Kidney (tissue), 14 donors: Measurements from ENCODE around the gene CCDC102B. TPM values are rescaled to one million over a fixed set of nuclear protein-coding genes. Genes with fewer than 3 reads are reported as not detected.

Source experiments
- DNase-seq, 5 donors: peaks; one replicate each; pipeline ENCODE4 v3.0.0-alpha.2; 2013 to 2020
- FAIRE-seq: peaks from 2 replicates; lab custom pipeline; 2012; peaks lifted over from hg19 to GRCh38; lab: Jason Lieb, UNC
- H3K27ac ChIP-seq, 2 donors: one replicate each; pipeline ENCODE4 v1.7.0; 2013; ENCODE audit warnings: low read depth in 2 of 2, low read length in 2 of 2, inconsistent platforms in 1 of 2
- H3K27me3 ChIP-seq: one replicate; pipeline ENCODE4 v1.7.1; 2013; ENCODE audit warnings: low read length, inconsistent platforms; ENCODE audit not compliant: control insufficient read depth, insufficient read depth
- H3K36me3 ChIP-seq, 3 donors: one replicate each; pipeline versions ENCODE4 v1.7.0 to v1.7.1; 2013; ENCODE audit warnings: low read length in 3 of 3, control low read depth in 1 of 3, inconsistent platforms in 1 of 3; ENCODE audit not compliant: insufficient read depth in 3 of 3, control insufficient read depth in 2 of 3
- H3K4me1 ChIP-seq, 3 donors: one replicate each; pipeline versions ENCODE4 v1.7.0 to v1.7.1; 2013; ENCODE audit warnings: low read length in 3 of 3, inconsistent platforms in 1 of 3, low read depth in 1 of 3; ENCODE audit not compliant: control insufficient read depth in 2 of 3, insufficient read depth in 2 of 3
- H3K4me3 ChIP-seq, 3 donors: one replicate each; pipeline versions ENCODE4 v1.7.0 to v1.8.1; 2013; ENCODE audit warnings: low read length in 3 of 3, control low read depth in 1 of 3, inconsistent platforms in 1 of 3
- H3K9ac ChIP-seq, 3 donors: one replicate each; pipeline versions ENCODE4 v1.7.0 to v1.7.1; 2013; ENCODE audit warnings: low read length in 3 of 3, control low read depth in 1 of 3, inconsistent platforms in 1 of 3
- H3K9me3 ChIP-seq, 3 donors: one replicate each; pipeline versions ENCODE4 v1.7.0 to v1.7.1; 2013; ENCODE audit warnings: low read length in 3 of 3, control low read depth in 1 of 3, inconsistent platforms in 1 of 3; ENCODE audit not compliant: control insufficient read depth in 2 of 3, insufficient read depth in 1 of 3
- CTCF ChIP-seq: IDR thresholded peaks from 3 replicates; pipeline ENCODE4 v1.5.1; 2012; ENCODE audit warnings: mild to moderate bottlenecking, moderate library complexity, borderline replicate concordance; ENCODE audit not compliant: insufficient read depth; ENCODE audit errors: extremely low read depth
- intact Hi-C: fragments of 100-400 bp; cut with DNase I; formaldehyde crosslinking; loops from one replicate; pipeline ENCODE4 v1.11.1; 2022
- polyA plus RNA-seq: library from polyadenylated mRNA; stranded (reverse); fragments of 350-450 nt; fragmentation: Illumina TruSeq; extraction: RNeasy Lipid Tissue Mini Kit (QIAGEN cat#74804); gene quantifications from one replicate; pipeline ENCODE4 v1.2.3, GENCODE V29; 2014; ENCODE audit warnings: low read depth, low replicate concordance; ENCODE audit not compliant: insufficient read depth
- total RNA-seq: library from RNA; stranded (reverse); fragmentation: NEBNext Ultra II Directional; extraction: Animal tissue kit (Norgen Biotek cat#: 25700); gene quantifications from one replicate; pipeline ENCODE4 v1.2.1, GENCODE V29; 2021
- donor health status: control.
- donor health status: control.
- donor health status: control.
- donor health status: control.
- donor health status: control.
- donor health status: DM: yes; HTN: yes; CAD: no.
- donor health status: Normal renal cell carcinoma (clear cell type).

The CCDC102B gene
- total and polyA plus RNA-seq, 2 donors from 2014 or later = 3.6 to 6.8 TPM

- no peak overlapping the region for H3K27ac ChIP-seq
- H3K9me3 ChIP-seq = no peaks in the 10 kb centered on the region
- DNase-seq (no peak), FAIRE-seq (no peak)
- intact Hi-C loops = no loop called here
- no peak overlapping the region for H3K9ac ChIP-seq
- H3K27me3 ChIP-seq = no peaks in the 10 kb centered on the region
- H3K36me3 ChIP-seq = no peaks in the 10 kb centered on the region
- H3K4me1 ChIP-seq = peaks cover 0 to 2% (median 0%) of the 10 kb centered on the region in 3 donors
- TF ChIP-seq CTCF = no peak
- no peak overlapping the region for H3K4me3 ChIP-seq
Observed at GRCh38 chr18:69008538-69008937, 210.7 kb downstream of the CCDC102B start.

GRCh38 chr18:69021211-69021805, 223.4 kb downstream of the CCDC102B start:
- no peak for FAIRE-seq
- Histone ChIP-seq H3K4me1 (no peaks in the 10 kb centered on the region), H3K36me3 (no peaks in the 10 kb centered on the region), H3K27me3 (no peaks in the 10 kb centered on the region), H3K9me3 (no peaks in the 10 kb centered on the region), H3K4me3 (no peak overlapping the region), H3K27ac (no peak overlapping the region), H3K9ac (no peak overlapping the region)
- DNase-seq = no peak
- no peak for TF ChIP-seq CTCF
- intact Hi-C loops = no loop called here

- no peaks in the 10 kb centered on the region for H3K27me3 ChIP-seq
- no peak for TF ChIP-seq CTCF
- no peaks in the 10 kb centered on the region for H3K4me1 ChIP-seq
- H3K9me3 ChIP-seq = no peaks in the 10 kb centered on the region
- intact Hi-C loops = no loop called here
- no peak overlapping the region for H3K9ac ChIP-seq
- no peak overlapping the region for H3K4me3 ChIP-seq
- no peak for FAIRE-seq
- no peak overlapping the region for H3K27ac ChIP-seq
- H3K36me3 ChIP-seq = no peaks in the 10 kb centered on the region
- DNase-seq = peak in 1 of 5 donors; percentile 3
Observed at GRCh38 chr18:69022426-69022825, 224.5 kb downstream of the CCDC102B start.

GRCh38 chr18:69031571-69031970, 233.7 kb downstream of the CCDC102B start:
- intact Hi-C loops = no loop called here
- no peak for TF ChIP-seq CTCF

More at GRCh38 chr18:69031571-69031970, 233.7 kb downstream of the CCDC102B start:
- no peak overlapping the region for H3K9ac ChIP-seq
- no peak overlapping the region for H3K4me3 ChIP-seq
- no peak for DNase-seq
- no peak for FAIRE-seq
- H3K4me1 ChIP-seq = no peaks in the 10 kb centered on the region
- no peaks in the 10 kb centered on the region for H3K27me3 ChIP-seq
- no peak overlapping the region for H3K27ac ChIP-seq
- H3K9me3 ChIP-seq = no peaks in the 10 kb centered on the region
- no peaks in the 10 kb centered on the region for H3K36me3 ChIP-seq
